ENCODE measurements around the gene SH3D19.
"Not testable (repeated sequence)": the region's sequence is repeated elsewhere in the genome, so short reads cannot be mapped to it uniquely, and the experiment has no call there.

DNA sequence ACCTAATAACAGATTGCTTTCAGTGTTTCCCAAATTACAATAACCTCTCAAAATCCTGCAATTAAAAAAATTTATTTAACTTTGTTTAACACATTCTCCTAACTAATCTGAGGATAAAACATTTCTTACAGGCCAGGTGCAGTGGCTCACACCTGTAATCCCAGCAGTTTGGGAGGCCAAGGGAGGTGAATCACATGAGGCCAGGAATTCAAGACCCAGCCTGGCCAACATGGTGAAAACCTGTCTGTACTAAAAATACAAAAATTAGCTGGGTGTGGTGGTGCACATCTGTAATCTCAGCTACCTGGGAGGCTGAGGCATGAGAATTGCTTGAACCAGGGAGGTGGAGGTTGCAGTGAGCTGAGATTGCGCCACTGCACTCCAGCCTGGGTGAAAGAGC is 90.0 kb downstream of the SH3D19 start:
- TF ChIP-seq, protein P1, sequence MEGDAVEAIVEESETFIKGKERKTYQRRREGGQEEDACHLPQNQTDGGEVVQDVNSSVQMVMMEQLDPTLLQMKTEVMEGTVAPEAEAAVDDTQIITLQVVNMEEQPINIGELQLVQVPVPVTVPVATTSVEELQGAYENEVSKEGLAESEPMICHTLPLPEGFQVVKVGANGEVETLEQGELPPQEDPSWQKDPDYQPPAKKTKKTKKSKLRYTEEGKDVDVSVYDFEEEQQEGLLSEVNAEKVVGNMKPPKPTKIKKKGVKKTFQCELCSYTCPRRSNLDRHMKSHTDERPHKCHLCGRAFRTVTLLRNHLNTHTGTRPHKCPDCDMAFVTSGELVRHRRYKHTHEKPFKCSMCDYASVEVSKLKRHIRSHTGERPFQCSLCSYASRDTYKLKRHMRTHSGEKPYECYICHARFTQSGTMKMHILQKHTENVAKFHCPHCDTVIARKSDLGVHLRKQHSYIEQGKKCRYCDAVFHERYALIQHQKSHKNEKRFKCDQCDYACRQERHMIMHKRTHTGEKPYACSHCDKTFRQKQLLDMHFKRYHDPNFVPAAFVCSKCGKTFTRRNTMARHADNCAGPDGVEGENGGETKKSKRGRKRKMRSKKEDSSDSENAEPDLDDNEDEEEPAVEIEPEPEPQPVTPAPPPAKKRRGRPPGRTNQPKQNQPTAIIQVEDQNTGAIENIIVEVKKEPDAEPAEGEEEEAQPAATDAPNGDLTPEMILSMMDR (conservative IDR thresholded peaks at IDR 0.05; ENCODE audit: low read length): not testable (repeated sequence)
- not testable (repeated sequence) for TF ChIP-seq EZH2phosphoT487 (IDR thresholded peaks at IDR 0.05; ENCODE audit: borderline replicate concordance)

Measured in Loucy (cell line).